ENCODE results near the gene ZNF410. TPM values are rescaled to one million over a fixed set of nuclear protein-coding genes. Genes with fewer than 3 reads are reported as not detected.

The ZNF410 gene
- total RNA-seq, 1 experiment from 2014 or later, result 37.6 TPM

GRCh38 chr14:73863209-73863608, 23.4 kb upstream of the ZNF410 start:
- Histone ChIP-seq H3K9me3 (ENCODE audit: control insufficient read depth in 1 of 2, insufficient read depth in 1 of 2, low read depth in 1 of 2, low read length in 2 of 2) (no peaks in the 10 kb centered on the region), H3K4me3 (replicated peaks in 1 of 2; ENCODE audit: low read depth in 1 of 2, low read length in 2 of 2) (no peak overlapping the region), H3K9ac (ENCODE audit: low read length) (no peak overlapping the region), H4K20me1 (ENCODE audit: insufficient read depth) (no peaks in the 10 kb centered on the region), H3K79me2 (ENCODE audit: insufficient read depth, low read length) (no peaks in the 10 kb centered on the region), H3K4me2 (ENCODE audit: low read length) (no peak overlapping the region), H3K27me3 (ENCODE audit: insufficient read depth, low read length) (no peaks in the 10 kb centered on the region), H3K9me2 (ENCODE audit: insufficient read depth) (no peaks in the 10 kb centered on the region), H3K27ac (ENCODE audit: low read depth, low read length) (no peak overlapping the region), H2AFZ (ENCODE audit: low read depth, low read length, poor library complexity, severe bottlenecking) (no peak overlapping the region), H3K4me1 (ENCODE audit: control insufficient read depth in 1 of 2, insufficient read depth in 2 of 2, low read length in 2 of 2) (no peaks in the 10 kb centered on the region), H3K36me3 (ENCODE audit: control insufficient read depth in 1 of 2, insufficient read depth in 2 of 2, low read length in 2 of 2) (peaks cover 4 to 21% of the 10 kb centered on the region in 2 experiments; a peak in 3 of 4 replicates)
- intact Hi-C loops (cut with micrococcal nuclease), result no loop called here
- ChIA-PET POLR2A (no interaction called here), RAD21 (ENCODE audit: low non-redundant PET in 1 of 2, low total read pairs in 2 of 2, uncharacterized antibody in 2 of 2, unreplicated experiment in 2 of 2) (no interaction called here), CTCF (no interaction called here)
- TF ChIP-seq POLR2A (IDR thresholded peaks at IDR 0.05; ENCODE audit: borderline replicate concordance, extremely low read depth, insufficient read depth, insufficient read length), result no peak
- TF ChIP-seq YY1 (IDR thresholded peaks at IDR 0.05; ENCODE audit: extremely low read depth, insufficient replicate concordance, low read depth, low read length), result no peak
- TF ChIP-seq CTCF (IDR thresholded peaks at IDR 0.05 in 2 of 3, conservative IDR thresholded peaks at IDR 0.05 in 1 of 3; ENCODE audit: borderline replicate concordance in 1 of 3, insufficient read depth in 1 of 3, low read depth in 2 of 3, low read length in 2 of 3), result no peak
- no peak for TF ChIP-seq EZH2phosphoT487 (IDR thresholded peaks at IDR 0.05; ENCODE audit: borderline replicate concordance)
- TF ChIP-seq SP1 (IDR thresholded peaks at IDR 0.05; ENCODE audit: low read depth), result no peak
- TF ChIP-seq MAX (IDR thresholded peaks at IDR 0.05), result no peak
- no peak for TF ChIP-seq REST (IDR thresholded peaks at IDR 0.05; ENCODE audit: low read depth)
- no peak for TF ChIP-seq POLR2AphosphoS5 (IDR thresholded peaks at IDR 0.05; ENCODE audit: low read depth, low read length)
- TF ChIP-seq ZFX (IDR thresholded peaks at IDR 0.05), result no peak
- TF ChIP-seq EGR1 (IDR thresholded peaks at IDR 0.05; ENCODE audit: low read depth), result no peak
- TF ChIP-seq ZNF274 (IDR thresholded peaks at IDR 0.05; ENCODE audit: low read depth, low read length), result no peak
- TF ChIP-seq EZH2 (IDR thresholded peaks at IDR 0.05), result no peak
- TF ChIP-seq FOSL1 (IDR thresholded peaks at IDR 0.05; ENCODE audit: low read depth), result no peak
- no peak for TF ChIP-seq SIN3A (IDR thresholded peaks at IDR 0.05; ENCODE audit: low read depth)
- TF ChIP-seq TCF7L2 (IDR thresholded peaks at IDR 0.05; ENCODE audit: borderline replicate concordance, extremely low read depth, insufficient read depth, insufficient read length), result no peak
- TF ChIP-seq RAD21 (IDR thresholded peaks at IDR 0.05; ENCODE audit: low read depth), result no peak
- no peak for TF ChIP-seq JUND (IDR thresholded peaks at IDR 0.05)
- TF ChIP-seq CBX3 (IDR thresholded peaks at IDR 0.05; ENCODE audit: low read depth), result no peak
- TF ChIP-seq ATF3 (IDR thresholded peaks at IDR 0.05), result no peak
- no peak for TF ChIP-seq CEBPB (IDR thresholded peaks at IDR 0.05; ENCODE audit: low read depth)
- no peak for ATAC-seq
- DNase-seq (ENCODE audit: low read depth, low spot score), result no peak
- no TSS peak for BruUV-seq (replicated peaks)

Data from HCT116 (cell line).